Activated gamma-delta T cell treated with Interleukin-2 at 50 U/mL for 16 hours (primary cell): ENCODE data around the gene TXNDC11.

Source experiments
- DNase-seq: peaks from one replicate; pipeline ENCODE4 v3.0.0-alpha.2; 2020

The TXNDC11 gene

GRCh38 chr16:11672206-11673090, 70.2 kb downstream of the TXNDC11 start:
- peak; percentile 43 for DNase-seq

- DNase-seq: no peak
These were observed 71.0 kb downstream of the TXNDC11 start for GRCh38 chr16:11671676-11672075.

- no peak for DNase-seq
These were observed 71.4 kb downstream of the TXNDC11 start for GRCh38 chr16:11671271-11671670.

GRCh38 chr16:11670171-11671131, 72.2 kb downstream of the TXNDC11 start:
- no peak for DNase-seq

- no peak for DNase-seq
These were observed 73.1 kb downstream of the TXNDC11 start for GRCh38 chr16:11669380-11670146.

- no peak for DNase-seq
These were observed 73.9 kb downstream of the TXNDC11 start for GRCh38 chr16:11668623-11669379.

GRCh38 chr16:11667824-11668622, 74.6 kb downstream of the TXNDC11 start, which contains the start of gene SNN:
Gene SNN (plus strand): TSS chr16:11668455. CDS start chr16:11676060, 7,605 bp downstream.
- DNase-seq: peak; percentile 83

GRCh38 chr16:11667221-11667823, 75.3 kb downstream of the TXNDC11 start:
- no peak for DNase-seq

GRCh38 chr16:11666103-11667055, 76.3 kb downstream of the TXNDC11 start:
- no peak for DNase-seq

- peak; percentile 39 for DNase-seq
These were observed 77.6 kb downstream of the TXNDC11 start for GRCh38 chr16:11665071-11665491.

GRCh38 chr16:11662582-11662981, 80.1 kb downstream of the TXNDC11 start:
- DNase-seq: no peak

- no peak for DNase-seq
These were observed 82.1 kb downstream of the TXNDC11 start for GRCh38 chr16:11660565-11660964.

GRCh38 chr16:11658896-11659708, 83.6 kb downstream of the TXNDC11 start:
- no peak for DNase-seq

- no peak for DNase-seq
These were observed 85.1 kb downstream of the TXNDC11 start for GRCh38 chr16:11657556-11657955.

- no peak for DNase-seq
These were observed 87.0 kb downstream of the TXNDC11 start for GRCh38 chr16:11655655-11656054.

- DNase-seq: no peak
These were observed 90.9 kb downstream of the TXNDC11 start for GRCh38 chr16:11651796-11652195.

- DNase-seq: no peak
These were observed 91.7 kb downstream of the TXNDC11 start for GRCh38 chr16:11650641-11651591.
